RWPE2 (cell line): Measurements from ENCODE around the gene LY6G6F.
A peak's percentile ranks its signal among the peaks of the same experiment; 100 is the strongest.

Experiments
- ATAC-seq: fragments of 200-7000 bp; cut with Tn5 transposase; 3 replicates; pipeline ENCODE4 v1.9.1; 2021; ENCODE audit warnings: low read depth
- DNase-seq: peaks from one replicate; pipeline ENCODE4 v3.0.0-alpha.2; 2020; ENCODE audit warnings: low spot score
- H3K27ac ChIP-seq: fragments of 450-650 bp; 2 replicates; pipeline ENCODE4 v1.5.1; 2017; ENCODE audit warnings: mild to moderate bottlenecking; ENCODE audit not compliant: poor library complexity, severe bottlenecking
- H3K27me3 ChIP-seq: fragments of 250-450 bp; sonication (Bioruptor Pico); 2 replicates; pipeline ENCODE4 v1.5.1; 2021; ENCODE audit warnings: mild to moderate bottlenecking, moderate library complexity; ENCODE audit not compliant: insufficient read depth, poor library complexity, severe bottlenecking
- H3K36me3 ChIP-seq: fragments of 250-450 bp; sonication (Bioruptor Pico); 2 replicates; pipeline ENCODE4 v1.5.1; 2020; ENCODE audit warnings: low read depth, mild to moderate bottlenecking, moderate library complexity
- H3K4me1 ChIP-seq: fragments of 250-450 bp; sonication (Bioruptor Pico); 2 replicates; pipeline ENCODE4 v1.5.1; 2021; ENCODE audit warnings: mild to moderate bottlenecking, moderate library complexity; ENCODE audit not compliant: insufficient read depth, poor library complexity, severe bottlenecking
- H3K4me3 ChIP-seq: fragments of 250-450 bp; sonication (Bioruptor Pico); 2 replicates; pipeline ENCODE4 v1.5.1; 2021; ENCODE audit warnings: mild to moderate bottlenecking, moderate library complexity; ENCODE audit not compliant: severe bottlenecking
- H3K9me3 ChIP-seq: fragments of 250-450 bp; sonication (Bioruptor Pico); 2 replicates; pipeline ENCODE4 v1.5.1; 2021; ENCODE audit warnings: mild to moderate bottlenecking, moderate library complexity; ENCODE audit not compliant: severe bottlenecking
- CTCF ChIP-seq: fragments of 450-650 bp; IDR thresholded peaks from one replicate; pipeline ENCODE4 v1.5.1; 2017; ENCODE audit warnings: mild to moderate bottlenecking, moderate library complexity; ENCODE audit not compliant: poor library complexity, severe bottlenecking

Gene LY6G6F

GRCh38 chr6:31659649-31660380 is 46.9 kb upstream of the LY6G6F start:
- no peak for TF ChIP-seq CTCF
- DNase-seq, result no peak

GRCh38 chr6:31660381-31661261 is 46.0 kb upstream of the LY6G6F start, which contains the start of gene C6orf47:
Gene C6orf47, minus strand, starts transcription at chr6:31660778. Its CDS starts 831 bp downstream, at chr6:31659947.
- peaks cover 11% of the 10 kb centered on the region for H3K36me3 ChIP-seq
- H3K9me3 ChIP-seq, result no peaks in the 10 kb centered on the region
- DNase-seq (peak; percentile 86), ATAC-seq (peak; percentile 82)
- TF ChIP-seq CTCF, result no peak
- peak within 1 kb of the TSS; percentile 68 for H3K27ac ChIP-seq
- peaks cover 13% of the 10 kb centered on the region for H3K4me1 ChIP-seq
- H3K27me3 ChIP-seq, result no peaks in the 10 kb centered on the region
- peak within 1 kb of the TSS; percentile 50 for H3K4me3 ChIP-seq

More at GRCh38 chr6:31659649-31660380, 46.9 kb upstream of the LY6G6F start:
- no peaks in the 10 kb centered on the region for H3K27me3 ChIP-seq
- peak; percentile 19 for ATAC-seq
- H3K9me3 ChIP-seq, result no peaks in the 10 kb centered on the region
- H3K36me3 ChIP-seq, result peaks cover 11% of the 10 kb centered on the region
- H3K4me3 ChIP-seq, result peak overlapping the region; percentile 50
- peaks cover 13% of the 10 kb centered on the region for H3K4me1 ChIP-seq
- peak overlapping the region; percentile 68 for H3K27ac ChIP-seq

GRCh38 chr6:31661262-31662123 is 45.2 kb upstream of the LY6G6F start:
- ATAC-seq, result no peak
- H3K27ac ChIP-seq, result peak overlapping the region; percentile 68

GRCh38 chr6:31662124-31662723 is 44.4 kb upstream of the LY6G6F start:
- no peak for TF ChIP-seq CTCF
- Histone ChIP-seq H3K36me3 (peaks cover 17% of the 10 kb centered on the region), H3K4me1 (peaks cover 13% of the 10 kb centered on the region), H3K4me3 (no peak overlapping the region), H3K27ac (no peak overlapping the region), H3K27me3 (no peaks in the 10 kb centered on the region), H3K9me3 (no peaks in the 10 kb centered on the region)
- no peak for ATAC-seq
- no peak for DNase-seq

More at GRCh38 chr6:31661262-31662123, 45.2 kb upstream of the LY6G6F start:
- no peak for TF ChIP-seq CTCF
- no peak for DNase-seq
- no peaks in the 10 kb centered on the region for H3K9me3 ChIP-seq
- no peaks in the 10 kb centered on the region for H3K27me3 ChIP-seq
- no peak overlapping the region for H3K4me3 ChIP-seq
- peaks cover 13% of the 10 kb centered on the region for H3K4me1 ChIP-seq
- peaks cover 11% of the 10 kb centered on the region for H3K36me3 ChIP-seq
